ENCODE results near the gene ADIRF.
"Not testable (repeated sequence)": the region's sequence is repeated elsewhere in the genome, so short reads cannot be mapped to it uniquely, and the experiment has no call there.

Gene ADIRF

DNA sequence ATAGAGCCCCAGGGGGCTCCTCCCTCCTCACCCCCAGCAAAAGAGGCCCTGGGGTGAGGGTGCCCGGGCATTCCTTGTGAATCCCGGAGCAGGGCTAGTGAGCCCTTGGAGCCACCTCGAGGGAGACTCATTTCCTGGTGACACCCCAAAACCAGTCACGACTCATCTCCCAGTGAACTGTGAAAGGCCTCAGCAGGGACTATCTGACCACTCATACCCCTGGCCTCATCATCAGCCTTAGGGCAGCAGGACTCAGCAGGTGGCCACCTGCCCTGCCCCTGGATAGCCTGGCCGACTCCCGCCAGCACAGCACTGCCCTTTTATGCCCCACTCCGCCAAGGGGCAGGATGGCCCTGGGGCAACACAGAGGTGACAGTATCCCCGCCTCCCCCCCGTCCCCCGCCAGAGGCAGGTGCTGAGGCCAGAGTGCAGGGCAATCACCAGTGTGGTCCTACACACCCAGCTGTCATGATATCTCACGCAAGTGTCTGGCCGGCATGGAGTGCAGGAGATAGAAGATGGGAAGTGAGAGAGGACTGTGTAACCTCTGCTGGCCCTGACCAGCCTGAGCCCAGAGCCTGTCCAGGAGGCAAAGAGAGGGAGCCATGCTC, 6.7 kb upstream of the ADIRF start:
- DNase-seq: no peak

DNA sequence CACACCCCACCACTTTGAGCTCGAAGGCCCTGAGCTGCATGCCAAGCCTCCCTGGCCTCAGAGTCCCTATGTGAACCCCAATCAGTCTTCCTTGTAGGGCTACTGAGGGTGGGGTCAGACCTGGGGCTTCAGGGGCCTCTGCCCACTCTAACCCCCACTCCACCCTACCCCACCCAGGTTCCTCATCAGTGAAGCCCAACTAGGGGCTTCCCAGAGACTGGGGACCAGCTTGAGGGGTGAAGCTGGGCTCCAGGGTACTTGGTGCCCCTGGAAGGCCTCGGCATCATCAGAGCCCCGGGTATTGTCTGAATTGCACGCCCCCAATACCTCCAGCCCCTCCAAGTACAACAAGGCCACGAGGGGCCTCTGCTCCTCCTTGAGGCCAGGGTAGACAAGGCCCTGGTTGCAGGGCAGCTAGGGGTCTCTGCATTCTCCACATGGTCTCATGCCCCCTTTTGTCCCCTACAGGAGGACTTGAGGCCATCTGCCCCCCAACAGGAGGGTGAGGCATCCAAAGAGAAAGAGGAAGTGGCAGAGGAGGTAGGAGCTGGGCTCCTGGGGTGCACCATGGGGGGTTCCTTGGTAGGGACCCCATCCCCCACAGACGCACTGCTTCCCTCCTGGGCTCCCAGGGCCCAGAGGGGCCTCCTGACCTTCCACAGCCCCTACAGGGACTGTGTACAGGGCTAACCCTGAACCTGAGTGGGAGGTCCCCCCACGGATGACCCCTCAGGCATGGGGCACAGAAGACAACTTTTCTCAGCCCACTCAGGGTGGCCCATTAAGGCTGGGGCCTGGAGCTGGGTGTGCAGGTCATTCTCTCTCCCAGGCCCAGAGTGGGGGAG, 5.9 kb upstream of the ADIRF start:
- no peak for DNase-seq

DNA sequence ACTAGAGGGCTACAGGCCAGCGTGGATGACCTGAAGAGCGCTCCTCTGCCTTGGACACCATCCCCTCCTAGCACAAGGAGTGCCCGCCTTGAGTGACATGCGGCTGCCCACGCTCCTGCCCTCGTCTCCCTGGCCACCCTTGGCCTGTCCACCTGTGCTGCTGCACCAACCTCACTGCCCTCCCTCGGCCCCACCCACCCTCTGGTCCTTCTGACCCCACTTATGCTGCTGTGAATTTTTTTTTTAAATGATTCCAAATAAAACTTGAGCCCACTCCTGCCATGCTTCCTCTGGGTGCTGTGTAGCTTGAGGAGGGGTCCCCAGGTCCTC, 5.3 kb upstream of the ADIRF start:
- no peak for DNase-seq

DNA sequence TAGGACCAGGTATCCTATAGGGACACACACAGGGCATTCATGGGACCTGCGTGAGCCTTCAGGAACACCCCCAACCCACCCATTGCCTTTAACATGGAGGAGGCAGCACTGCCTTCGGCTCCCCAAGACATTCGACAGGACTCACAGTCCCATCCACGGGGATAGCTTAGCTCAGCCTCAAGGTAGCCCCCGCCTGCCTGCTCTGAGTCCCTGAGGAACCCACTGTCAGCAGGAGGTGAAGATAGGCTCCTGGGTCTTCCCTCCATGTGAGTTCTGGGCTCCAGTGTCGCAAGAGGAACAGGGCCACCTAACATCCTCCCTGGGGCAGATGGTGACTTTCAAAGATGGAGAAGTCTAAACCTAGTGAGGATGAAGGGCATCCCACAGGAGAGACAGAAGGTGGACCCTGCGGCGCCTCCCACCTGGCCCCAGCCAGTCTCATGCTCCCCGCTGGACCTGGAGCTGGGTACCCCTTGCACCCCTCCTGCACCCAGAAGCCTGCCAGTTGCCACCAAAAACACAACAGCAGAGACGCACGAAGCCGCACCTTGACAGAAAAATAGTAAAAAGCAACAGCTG, 4.9 kb upstream of the ADIRF start:
- no peak for DNase-seq

DNA sequence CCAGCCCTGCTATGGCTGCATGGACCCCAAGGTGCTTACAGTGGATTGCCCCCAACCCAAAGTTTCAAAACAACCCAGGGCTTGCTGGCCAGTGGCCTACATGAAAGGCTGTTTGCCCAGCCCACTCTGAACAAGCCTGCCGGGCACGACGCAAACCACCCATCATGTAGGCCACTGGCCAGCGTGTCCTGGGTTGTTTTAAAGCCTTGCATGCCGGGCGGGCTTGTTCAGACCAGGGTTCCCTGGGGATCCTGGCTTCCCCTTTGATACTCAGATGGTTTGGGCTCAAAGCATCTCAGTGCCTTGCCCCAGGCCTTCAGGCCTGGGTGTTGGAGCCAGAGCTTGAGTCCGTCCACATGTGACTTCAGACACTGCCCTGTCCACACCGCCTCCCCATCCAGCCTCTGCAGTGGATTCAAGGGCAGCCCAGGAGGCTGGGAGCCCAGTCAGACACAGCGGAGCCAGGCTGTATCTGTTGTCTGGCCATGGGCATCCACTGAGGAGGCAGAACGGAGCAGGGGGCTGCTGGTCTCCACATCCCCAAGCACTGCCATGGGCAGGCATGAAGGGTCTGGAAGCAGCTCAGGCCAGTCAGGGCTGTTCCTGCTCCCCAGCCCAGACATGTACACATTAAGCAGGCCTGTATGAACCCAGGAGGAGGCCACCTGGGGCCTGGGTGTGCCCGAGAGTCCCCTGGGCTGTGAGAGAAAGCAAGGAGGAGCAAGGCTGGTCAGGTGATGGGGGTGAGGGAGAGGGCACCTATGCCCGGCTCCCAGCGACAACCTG, 4.0 kb upstream of the ADIRF start:
- no peak for DNase-seq

DNA sequence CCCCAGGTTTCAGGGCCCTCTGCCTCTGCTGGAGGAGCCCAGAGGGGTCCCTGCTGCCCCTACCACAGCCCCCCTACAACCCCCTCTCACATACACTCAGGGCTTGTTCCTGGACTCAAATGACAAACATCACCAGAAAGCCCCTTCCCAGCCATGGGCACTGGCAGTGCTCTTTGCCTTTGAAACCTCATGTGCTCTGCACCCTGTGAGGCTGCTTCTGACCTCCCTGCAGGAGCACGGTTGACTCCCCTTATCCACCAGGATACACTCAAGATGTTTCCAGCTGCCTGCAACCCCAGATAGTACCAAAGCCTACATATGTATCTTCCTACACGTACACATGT, 3.5 kb upstream of the ADIRF start:
- no peak for DNase-seq

DNA sequence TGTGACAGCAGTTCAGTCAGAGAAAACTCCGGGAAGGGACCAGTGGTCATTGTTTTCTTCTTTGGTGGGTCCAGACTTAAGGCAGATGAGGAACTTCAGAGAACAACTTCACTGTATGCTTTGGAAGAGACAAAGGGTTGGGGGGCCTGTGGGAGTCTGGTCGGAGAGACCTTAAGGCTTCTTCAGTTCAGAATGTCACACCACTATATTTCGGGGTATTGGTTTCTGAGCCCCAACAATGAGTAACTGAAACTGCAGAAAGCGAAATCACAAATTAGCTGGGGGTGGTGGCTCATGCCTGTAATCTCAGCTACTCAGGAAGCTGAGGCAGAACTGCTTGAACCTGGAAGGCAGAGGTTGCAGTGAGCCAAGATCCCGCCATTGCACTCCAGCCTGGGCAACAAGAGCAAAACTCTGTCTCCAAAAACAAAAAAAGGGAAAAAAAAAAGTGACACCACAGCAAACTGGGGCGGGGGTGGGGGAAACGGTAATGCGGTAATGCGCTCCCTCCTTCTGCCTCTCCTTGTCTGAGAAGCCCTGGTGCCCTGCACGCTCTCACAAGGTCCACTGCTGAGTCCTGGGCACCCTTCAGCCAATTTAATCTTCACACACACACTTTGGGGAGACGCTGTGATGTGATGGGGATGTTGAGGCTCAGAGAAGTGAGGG, 2.2 kb upstream of the ADIRF start:
- DNase-seq: no peak

DNA sequence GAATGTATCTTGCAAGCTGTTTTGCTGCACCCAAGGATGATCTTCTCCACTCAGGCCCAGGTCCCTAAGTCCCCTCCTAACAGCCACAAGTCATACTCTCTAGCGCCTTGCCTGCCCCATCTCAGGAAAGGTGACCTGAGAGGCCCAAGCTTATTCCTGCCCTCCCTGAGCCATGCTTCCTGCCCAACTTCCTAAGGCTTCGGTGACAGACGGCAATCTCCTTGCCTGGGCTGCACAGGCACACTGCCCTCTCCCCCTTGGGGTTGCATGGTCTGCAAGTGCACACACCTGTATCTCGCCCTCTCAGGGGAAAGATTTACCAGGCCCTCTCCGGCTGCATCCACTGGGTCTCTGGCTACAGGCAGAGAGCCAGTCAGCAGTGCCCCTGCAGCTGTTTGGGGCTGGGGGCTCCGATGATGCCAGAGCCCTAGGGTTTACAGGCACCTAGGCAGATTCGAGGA, 771 bp upstream of the ADIRF start:
- no peak for DNase-seq

DNA sequence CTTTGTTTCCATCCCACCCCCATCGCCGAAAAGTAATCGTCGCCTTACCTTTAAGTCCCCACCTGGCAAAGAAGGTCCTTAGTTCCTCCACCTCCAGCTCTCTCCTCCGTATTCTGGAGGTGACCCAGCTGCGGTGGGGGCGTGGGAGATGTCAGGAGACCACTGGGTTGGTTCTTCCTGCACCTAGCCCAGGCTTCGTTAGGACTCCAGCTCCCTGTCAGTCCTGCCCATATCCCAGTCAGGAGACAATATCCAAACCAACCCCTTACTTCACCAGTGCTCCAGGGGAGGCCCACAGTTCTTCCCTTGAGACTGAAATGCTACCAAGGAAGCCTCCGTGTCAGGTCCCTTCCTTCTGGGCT, 693 bp downstream of the ADIRF start:
- DNase-seq: no peak

DNA sequence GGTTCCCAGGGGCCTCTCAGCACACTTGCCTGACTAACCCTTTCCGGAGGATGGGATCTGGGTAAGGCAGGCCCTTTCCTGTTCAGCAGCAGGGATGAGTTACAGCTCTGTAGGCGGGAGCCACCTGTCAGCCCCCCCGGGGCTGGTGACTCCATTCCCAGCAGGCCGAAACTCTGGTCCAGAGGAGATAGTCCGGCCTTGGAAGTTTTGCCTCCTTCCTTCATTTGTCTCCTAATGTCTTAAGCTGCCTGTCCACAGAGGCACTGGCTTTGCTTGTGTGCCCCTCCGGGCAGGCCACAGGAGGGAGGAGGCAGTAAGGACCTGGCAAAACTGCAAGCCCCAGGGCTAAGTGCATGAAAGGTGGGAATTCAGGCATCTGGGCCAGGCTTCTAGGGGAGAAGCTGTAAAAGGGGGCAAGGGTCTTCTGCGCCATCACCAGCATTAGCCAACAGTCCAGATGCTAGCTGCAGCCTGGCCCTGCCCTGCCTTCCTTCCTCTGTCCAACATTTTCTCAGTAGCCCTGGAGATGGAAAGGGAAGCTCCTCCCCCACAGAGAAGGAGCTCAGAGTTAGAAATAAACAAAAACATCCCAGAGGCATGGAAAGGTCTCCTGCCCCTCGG, 1.2 kb downstream of the ADIRF start:
- no peak for DNase-seq

DNA sequence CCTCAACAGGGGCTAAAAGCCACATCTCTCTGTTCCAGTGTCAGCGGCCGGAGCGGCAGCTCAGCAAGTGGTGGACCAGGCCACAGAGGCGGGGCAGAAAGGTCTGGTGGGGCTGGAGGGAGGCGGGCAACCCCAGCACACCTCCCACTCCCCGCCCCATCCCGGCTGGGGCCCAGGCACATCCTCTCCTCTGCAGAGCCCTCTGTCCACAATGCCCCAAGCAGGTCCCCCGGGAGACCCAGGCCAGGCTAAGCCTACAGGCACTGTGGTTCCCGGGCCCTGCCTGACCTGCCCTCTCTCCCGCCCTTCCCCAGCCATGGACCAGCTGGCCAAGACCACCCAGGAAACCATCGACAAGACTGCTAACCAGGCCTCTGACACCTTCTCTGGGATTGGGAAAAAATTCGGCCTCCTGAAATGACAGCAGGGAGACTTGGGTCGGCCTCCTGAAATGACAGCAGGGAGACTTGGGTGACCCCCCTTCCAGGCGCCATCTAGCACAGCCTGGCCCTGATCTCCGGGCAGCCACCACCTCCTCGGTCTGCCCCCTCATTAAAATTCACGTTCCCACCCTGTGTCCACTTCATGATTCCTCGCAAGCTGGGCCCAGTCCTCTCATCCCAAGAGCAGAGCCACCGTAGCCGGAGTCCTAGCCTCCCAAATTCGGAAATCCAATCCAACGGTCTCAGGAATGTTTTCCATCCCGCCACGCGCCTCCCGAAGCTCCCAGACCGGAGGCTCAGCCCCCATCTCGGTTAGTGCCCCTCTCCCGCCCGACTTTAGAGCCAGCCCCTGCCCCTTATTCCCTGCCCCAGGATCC, 2.1 kb downstream of the ADIRF start:
- DNase-seq: no peak

DNA sequence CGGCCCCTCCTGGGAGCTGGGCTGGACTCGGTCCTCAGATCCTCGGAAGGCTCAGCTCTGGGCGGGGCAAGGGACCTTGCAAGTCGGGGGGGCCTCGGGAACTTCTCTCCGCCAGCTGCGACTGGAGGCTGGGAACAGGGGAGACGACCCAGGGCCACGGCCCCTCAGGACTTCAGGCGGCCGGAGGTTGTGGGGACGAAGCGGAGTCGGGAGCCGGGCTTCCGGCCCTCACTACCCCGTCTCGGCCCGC, 2.6 kb downstream of the ADIRF start:
- no peak for DNase-seq

DNA sequence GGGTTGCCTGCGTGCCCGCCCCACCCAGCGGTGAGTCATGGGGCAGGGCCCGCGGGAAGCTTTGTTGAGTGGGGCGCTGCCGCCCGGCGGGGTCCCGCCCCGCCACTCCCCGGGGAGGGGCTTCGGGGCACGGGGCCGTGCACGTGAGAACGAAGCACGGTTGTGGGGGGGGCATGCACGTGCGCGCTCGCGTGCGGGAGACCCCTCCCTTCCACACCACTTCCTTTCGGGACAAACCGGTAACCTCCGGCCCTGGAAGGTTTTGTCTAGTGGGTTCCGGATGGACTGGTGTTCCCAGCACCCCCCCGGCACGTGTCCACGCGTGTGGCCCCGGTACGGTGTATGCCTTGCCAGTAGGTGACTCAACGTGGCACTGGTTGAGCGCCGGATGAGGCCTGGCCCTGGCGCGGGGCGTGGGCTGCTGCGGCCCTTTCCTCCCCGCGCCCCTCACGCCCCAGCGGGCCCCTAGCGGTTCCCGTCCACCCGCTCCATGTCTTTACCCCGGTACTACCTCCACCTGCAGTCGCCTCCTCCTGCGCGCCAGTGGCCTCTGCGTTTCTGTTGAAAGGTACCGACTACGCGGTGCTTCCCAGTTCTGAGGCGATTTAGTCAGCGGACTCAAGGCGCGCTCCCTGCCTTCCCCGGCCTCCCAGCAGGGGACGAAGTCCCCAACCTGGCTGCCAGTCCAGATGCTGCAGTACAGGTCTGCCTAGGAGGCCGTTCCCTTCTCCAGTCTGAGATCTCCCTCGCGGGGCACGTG, 3.1 kb downstream of the ADIRF start:
- DNase-seq: no peak

DNA sequence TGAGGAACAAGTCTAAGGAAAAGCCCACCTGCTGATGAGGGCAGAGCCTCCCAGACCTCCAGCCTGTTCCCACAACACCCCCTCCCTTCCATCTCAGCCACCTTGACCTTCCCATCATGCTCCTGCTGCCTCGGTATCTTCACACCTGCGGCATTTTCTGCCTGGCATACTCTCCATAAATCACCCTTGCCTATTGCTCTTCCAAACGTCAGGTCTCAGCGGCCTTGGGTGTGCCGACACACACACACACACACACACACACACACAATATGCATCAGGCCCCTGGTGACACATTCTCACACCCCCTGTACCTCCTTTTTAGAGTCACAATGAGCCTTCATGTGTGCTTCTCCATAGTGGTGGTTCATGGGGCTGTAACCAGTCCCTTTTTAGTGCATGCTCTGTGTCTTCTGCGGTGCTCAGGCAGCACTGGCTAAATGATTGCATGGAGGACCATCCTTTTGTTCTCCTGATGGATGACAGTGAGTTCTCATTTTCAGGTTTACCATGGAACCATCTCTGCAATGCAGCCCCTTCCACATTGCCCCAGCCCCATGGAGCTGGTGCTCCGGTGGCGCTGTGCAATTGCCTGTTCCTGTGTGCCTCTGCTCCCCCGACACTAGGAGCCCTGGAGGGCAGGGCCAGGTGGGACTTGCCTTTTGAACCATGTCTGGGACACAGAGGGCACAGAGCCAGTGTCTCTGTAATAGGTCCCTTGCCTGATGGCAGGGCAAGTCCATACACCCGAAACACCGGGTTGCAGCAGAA, 4.5 kb downstream of the ADIRF start:
- no peak for DNase-seq

DNA sequence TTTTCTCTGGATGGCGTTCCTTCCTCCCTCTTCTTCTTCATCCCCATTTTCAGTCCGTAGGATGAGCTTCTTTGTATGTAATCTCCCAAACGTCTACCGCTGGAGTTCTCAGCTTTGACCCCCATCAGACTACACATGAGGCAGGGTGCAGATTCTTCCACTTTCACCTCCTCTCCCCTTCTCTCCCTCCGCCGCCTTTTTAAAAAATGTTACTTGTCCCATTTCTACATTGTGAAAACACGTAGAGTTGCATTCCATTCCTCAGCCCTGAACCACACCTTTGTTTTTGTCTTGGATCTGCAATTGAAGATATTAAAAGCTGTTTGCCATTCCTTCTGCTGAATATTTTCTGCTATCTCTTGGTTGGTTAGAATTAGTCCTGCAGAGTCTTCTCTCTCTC, 6.2 kb downstream of the ADIRF start:
- no peak for DNase-seq

DNA sequence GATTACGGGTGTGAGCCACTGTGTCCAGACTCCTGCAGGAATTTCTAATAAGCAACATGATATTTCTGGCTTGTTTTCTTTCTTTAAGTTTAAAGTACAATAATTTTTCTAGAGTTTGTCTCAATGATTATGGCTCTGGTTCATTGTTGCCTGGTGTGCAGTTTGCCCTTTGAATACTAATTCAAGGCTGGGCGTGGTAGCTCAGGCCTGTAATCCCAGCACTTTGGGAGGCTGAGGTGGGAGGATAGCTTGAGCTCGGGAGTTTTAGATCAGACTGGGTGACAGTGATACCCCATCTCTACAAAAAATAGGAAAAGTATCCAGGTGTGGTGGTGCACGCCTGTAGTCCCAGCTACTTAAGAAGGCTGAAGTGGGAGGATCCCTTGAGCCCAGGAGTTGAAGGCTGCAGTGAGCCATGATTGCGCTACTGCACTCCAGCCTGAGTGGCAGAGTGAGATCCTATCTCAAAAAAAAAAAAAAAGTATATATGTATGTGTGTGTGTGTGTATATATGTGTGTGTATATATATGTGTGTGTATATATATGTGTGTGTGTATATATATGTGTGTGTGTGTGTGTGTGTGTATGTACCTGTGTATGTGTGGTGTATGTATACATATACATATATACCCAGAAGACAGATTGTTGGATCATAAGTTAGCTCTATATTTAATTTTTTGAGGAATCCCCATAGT, 8.2 kb downstream of the ADIRF start:
- no peak for DNase-seq

DNA sequence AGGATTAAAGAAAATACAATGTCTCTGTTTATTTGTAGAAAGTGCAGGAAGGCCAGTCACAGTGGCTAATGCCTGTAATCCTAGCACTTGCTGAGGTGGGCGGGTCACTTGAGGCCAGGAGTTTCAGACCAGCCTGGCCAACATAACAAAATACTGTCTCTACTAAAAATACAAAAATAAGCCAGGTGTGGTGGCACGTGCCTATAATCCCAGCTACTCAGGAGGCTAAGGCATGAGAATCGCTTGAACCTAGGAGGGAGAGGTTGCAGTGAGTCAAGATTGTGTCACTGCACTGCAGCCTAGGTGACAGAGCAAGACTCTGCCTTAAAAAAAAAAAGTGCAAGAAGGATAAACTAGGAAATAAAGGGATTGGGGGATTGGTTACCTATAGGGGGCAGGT, 10.2 kb downstream of the ADIRF start:
- not testable (repeated sequence) for DNase-seq

DNA sequence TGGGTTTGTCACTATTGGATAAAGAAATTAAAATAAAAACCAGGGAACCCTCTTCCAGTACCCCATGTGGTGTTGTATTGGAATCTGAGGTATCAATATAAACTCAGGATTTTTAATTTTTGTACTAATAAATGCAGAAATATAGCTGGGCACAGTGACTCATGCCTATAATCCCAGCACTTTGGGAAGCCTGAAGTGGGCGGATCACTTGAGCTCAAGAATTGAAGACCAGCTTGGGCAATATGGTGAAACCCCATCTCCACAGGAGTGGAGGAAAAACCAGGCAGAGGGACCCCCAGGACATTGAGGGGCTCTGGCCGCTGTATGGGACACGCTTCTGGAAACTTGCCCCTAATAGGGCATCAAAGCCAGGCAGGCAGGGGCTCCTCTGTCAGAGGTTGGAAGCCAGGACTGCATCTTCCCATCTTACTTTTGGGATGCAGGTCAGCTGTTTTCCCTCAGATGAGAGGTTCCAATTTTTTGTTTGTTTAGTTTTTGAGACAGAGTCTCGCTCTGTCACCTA, 11.1 kb downstream of the ADIRF start:
- DNase-seq: no peak

DNA sequence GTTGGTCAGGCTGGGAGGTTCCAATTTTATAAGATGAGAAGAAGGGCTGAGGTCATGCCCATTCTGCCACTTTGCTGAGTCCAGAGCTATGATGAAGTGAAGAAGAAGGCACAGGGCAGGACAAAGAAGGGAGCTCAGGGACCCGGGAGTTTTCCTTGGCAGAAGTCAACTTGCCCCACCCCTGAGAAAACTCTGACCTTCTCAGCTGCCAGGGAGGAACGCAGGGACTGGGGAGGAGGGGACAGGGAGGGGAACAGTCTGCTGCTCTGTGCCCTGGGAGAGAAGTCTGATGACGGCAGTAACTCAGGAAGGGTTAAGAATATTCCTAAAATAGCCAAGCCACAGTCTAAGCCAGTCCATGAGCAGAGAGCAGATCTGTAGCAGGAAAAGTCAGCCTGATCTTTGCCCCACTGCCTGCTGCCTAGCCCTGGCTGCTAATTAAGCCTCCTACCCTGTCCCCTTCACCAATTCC, 11.7 kb downstream of the ADIRF start:
- DNase-seq: no peak

DNA sequence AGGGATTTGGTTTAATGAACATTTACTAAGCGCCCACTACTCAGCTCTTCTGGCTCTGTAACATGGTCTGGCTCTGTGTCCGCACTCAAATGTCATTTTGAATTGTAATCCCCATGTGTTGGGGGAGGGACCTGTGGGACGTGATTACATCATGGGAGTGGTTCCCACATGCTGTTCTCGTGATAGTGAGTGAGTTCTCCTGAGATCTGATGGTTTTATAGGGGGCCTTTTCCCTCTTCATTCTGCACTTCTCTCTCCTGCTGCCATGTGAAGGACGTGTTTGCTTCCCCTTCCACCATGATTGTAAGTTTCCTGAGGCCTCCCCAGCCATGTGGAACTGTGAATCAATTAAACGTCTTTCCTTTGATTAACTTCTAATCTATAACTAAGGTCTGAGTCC, 12.7 kb downstream of the ADIRF start:
- DNase-seq: not testable (repeated sequence)

Data from KG1 (cell line).